DMS53 treated with DMSO at 0.1 percent for 48 hours (cell line): ENCODE measurements around the gene SETD7.

Source experiments
- DNase-seq: peaks from one replicate; lab custom pipeline; 2025; ENCODE audit not compliant: unreplicated experiment; lab: John Stamatoyannopoulos, UW

SETD7 gene

GRCh38 chr4:139552517-139553307, 3.3 kb downstream of the SETD7 start:
- DNase-seq: no peak

- no peak for DNase-seq
Measured at GRCh38 chr4:139550724-139551429, 5.1 kb downstream of the SETD7 start.

- no peak for DNase-seq
Measured at GRCh38 chr4:139547979-139548378, 8.0 kb downstream of the SETD7 start.

- DNase-seq: no peak
Measured at GRCh38 chr4:139540632-139541031, 15.4 kb downstream of the SETD7 start.

- DNase-seq: no peak
Measured at GRCh38 chr4:139540161-139540560, 15.9 kb downstream of the SETD7 start.

- DNase-seq: no peak
Measured at GRCh38 chr4:139537292-139537691, 18.7 kb downstream of the SETD7 start.

GRCh38 chr4:139535871-139536234, 20.2 kb downstream of the SETD7 start:
- no peak for DNase-seq

GRCh38 chr4:139535228-139535870, 20.7 kb downstream of the SETD7 start:
- no peak for DNase-seq

- no peak for DNase-seq
Measured at GRCh38 chr4:139534287-139534950, 21.6 kb downstream of the SETD7 start.

- no peak for DNase-seq
Measured at GRCh38 chr4:139533511-139533910, 22.5 kb downstream of the SETD7 start.

GRCh38 chr4:139532947-139533346, 23.1 kb downstream of the SETD7 start:
- DNase-seq: no peak

GRCh38 chr4:139530833-139531427, 25.1 kb downstream of the SETD7 start:
- DNase-seq: no peak

- DNase-seq: no peak
Measured at GRCh38 chr4:139528377-139529005, 27.5 kb downstream of the SETD7 start.

- no peak for DNase-seq
Measured at GRCh38 chr4:139526928-139527327, 29.1 kb downstream of the SETD7 start.

- DNase-seq: no peak
Measured at GRCh38 chr4:139525414-139525813, 30.6 kb downstream of the SETD7 start.

GRCh38 chr4:139524062-139524631, 31.9 kb downstream of the SETD7 start:
- no peak for DNase-seq

GRCh38 chr4:139523076-139523475, 32.9 kb downstream of the SETD7 start:
- DNase-seq: no peak

GRCh38 chr4:139522457-139522856, 33.6 kb downstream of the SETD7 start:
- DNase-seq: no peak

- DNase-seq: no peak
Measured at GRCh38 chr4:139521754-139522401, 34.1 kb downstream of the SETD7 start.

GRCh38 chr4:139515531-139515958, 40.5 kb downstream of the SETD7 start:
- no peak for DNase-seq
